Endothelial cell of umbilical vein (primary cell): ENCODE data around the gene NPVF.

ENCODE experiments used
- CTCF ChIP-seq, 2 donors: IDR thresholded peaks; 1 replicate in 1 of 2; 2 replicates in 1 of 2; pipeline ENCODE4 v1.5.1; 2011; ENCODE audit warnings: low read length in 2 of 2, mild to moderate bottlenecking in 2 of 2, moderate library complexity in 2 of 2, control low read depth in 1 of 2, inconsistent platforms in 1 of 2, low read depth in 1 of 2; ENCODE audit not compliant: insufficient read depth in 1 of 2; ENCODE audit errors: extremely low read depth in 1 of 2
- POLR2AphosphoS5 ChIP-seq: IDR thresholded peaks from 2 replicates; pipeline ENCODE4 v1.6.1; 2012; ENCODE audit warnings: low read depth, mild to moderate bottlenecking, control low read depth, low read length, moderate library complexity; ENCODE audit not compliant: insufficient read depth

GRCh38 chr7:25186436-25186835 lies 41.9 kb downstream of the NPVF start:
- TF ChIP-seq POLR2AphosphoS5 (no peak), CTCF (IDR thresholded peaks at IDR 0.05; ENCODE audit: extremely low read depth in 1 of 2, insufficient read depth in 1 of 2, low read depth in 1 of 2, low read length in 2 of 2) (no peak)
